ENCODE results near the gene ERVFRD-1. TPM values are rescaled to one million over a fixed set of nuclear protein-coding genes. Genes with fewer than 3 reads are reported as not detected.

The ERVFRD-1 gene
- total RNA-seq, 1 donor from 2014 or later, result 0.13 TPM

GRCh38 chr6:11054722-11055121 is 56.8 kb downstream of the ERVFRD-1 start:
- DNase-seq (ENCODE audit: low spot score), result no peak

GRCh38 chr6:11053307-11053706 is 58.2 kb downstream of the ERVFRD-1 start:
- no peak for DNase-seq (ENCODE audit: low spot score)

Other genes with a start within 250 kb of the ERVFRD-1 start
- not detected for gene GCM2, start 229.7 kb downstream of the ERVFRD-1 start, total RNA-seq
- 0.93 TPM for gene SYCP2L, start 224.7 kb downstream of the ERVFRD-1 start, total RNA-seq
- gene ELOVL2, start 67.4 kb downstream of the ERVFRD-1 start, total RNA-seq, result 0.10 TPM
- 9.5 TPM for gene SMIM13, start 17.9 kb downstream of the ERVFRD-1 start, total RNA-seq
- gene NEDD9, start 120.9 kb upstream of the ERVFRD-1 start, total RNA-seq, result 107 TPM

All from mesenteric fat pad (tissue), 1 donor.